Measurements from ENCODE around the gene PHACTR3. TPM values are rescaled to one million over a fixed set of nuclear protein-coding genes. Genes with fewer than 3 reads are reported as not detected.

Gene PHACTR3
- polyA plus RNA-seq, 1 donor (not counting 4 experiments of a cell fraction or from before 2014, with no cell fraction given), result 2.6 TPM

DNA sequence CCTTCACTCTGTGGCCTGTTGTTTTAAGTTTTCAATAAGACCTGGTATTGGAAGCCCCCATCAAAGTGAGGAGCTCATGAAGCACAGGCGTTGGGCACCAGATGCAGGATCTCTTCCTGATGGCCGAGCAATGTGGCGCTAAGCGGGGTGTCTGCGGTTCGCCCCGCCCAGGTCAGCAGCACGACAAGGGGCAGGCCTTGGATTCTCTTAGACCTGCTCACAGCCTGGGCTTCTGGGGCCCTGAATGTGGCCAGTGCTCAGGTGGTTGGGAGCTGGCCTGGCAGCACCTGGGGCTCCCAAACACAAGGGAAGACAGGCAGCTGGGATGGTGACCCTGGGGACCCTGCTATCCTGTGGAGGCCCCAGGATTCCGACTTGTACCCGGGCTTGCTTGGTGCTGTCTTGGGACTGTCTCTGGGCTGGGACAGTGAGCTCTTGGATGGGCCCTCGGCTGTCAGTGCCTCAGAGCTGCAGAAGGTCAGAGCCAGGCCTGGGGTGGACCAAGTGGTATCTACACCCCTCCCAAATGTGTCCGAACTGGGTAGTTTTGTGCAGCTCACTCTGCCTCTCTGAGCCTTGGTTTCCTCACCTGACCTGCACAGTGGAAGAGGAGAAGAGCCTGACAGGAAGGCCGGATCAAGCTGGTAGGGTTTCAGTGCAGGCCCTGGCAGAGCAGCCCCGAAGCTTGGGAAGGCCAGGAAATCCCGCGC, 69.1 kb downstream of the PHACTR3 start:
- Histone ChIP-seq H3K79me2 (ENCODE audit: control insufficient read depth, insufficient read depth, low read length) (no peaks in the 10 kb centered on the region), H3K36me3 (ENCODE audit: control insufficient read depth in 2 of 2, extremely low read depth in 1 of 2, insufficient read depth in 2 of 2, low read length in 2 of 2) (no peaks in the 10 kb centered on the region), H3K9ac (ENCODE audit: control insufficient read depth, extremely low read depth, insufficient read depth, low read length) (no peak overlapping the region), H3K4me2 (ENCODE audit: control insufficient read depth, extremely low read depth, insufficient read depth, low read depth, low read length) (no peak overlapping the region), H3K27me3 (ENCODE audit: control insufficient read depth, extremely low read depth, insufficient read depth, low read length) (peaks cover 12% of the 10 kb centered on the region), H3K4me1 (ENCODE audit: control insufficient read depth, extremely low read depth, insufficient read depth, low read length) (no peaks in the 10 kb centered on the region), H2AFZ (ENCODE audit: control insufficient read depth, low read length) (no peak overlapping the region), H3K4me3 (ENCODE audit: control insufficient read depth in 2 of 3, extremely low read depth in 1 of 3, insufficient read depth in 2 of 3, low read depth in 1 of 3, low read length in 3 of 3) (no peak overlapping the region), H4K20me1 (ENCODE audit: control insufficient read depth, extremely low read depth, insufficient read depth, low read length) (no peaks in the 10 kb centered on the region), H3K9me1 (ENCODE audit: control insufficient read depth, extremely low read depth, insufficient read depth, low read length) (no peaks in the 10 kb centered on the region), H3K9me3 (ENCODE audit: control insufficient read depth, low read depth, low read length) (no peaks in the 10 kb centered on the region), H3K27ac (ENCODE audit: control insufficient read depth, insufficient read depth, low read length) (no peak overlapping the region)
- no peak for DNase-seq (ENCODE audit: low read depth, low spot score)
- FAIRE-seq, result no peak
- TF ChIP-seq, protein P1, sequence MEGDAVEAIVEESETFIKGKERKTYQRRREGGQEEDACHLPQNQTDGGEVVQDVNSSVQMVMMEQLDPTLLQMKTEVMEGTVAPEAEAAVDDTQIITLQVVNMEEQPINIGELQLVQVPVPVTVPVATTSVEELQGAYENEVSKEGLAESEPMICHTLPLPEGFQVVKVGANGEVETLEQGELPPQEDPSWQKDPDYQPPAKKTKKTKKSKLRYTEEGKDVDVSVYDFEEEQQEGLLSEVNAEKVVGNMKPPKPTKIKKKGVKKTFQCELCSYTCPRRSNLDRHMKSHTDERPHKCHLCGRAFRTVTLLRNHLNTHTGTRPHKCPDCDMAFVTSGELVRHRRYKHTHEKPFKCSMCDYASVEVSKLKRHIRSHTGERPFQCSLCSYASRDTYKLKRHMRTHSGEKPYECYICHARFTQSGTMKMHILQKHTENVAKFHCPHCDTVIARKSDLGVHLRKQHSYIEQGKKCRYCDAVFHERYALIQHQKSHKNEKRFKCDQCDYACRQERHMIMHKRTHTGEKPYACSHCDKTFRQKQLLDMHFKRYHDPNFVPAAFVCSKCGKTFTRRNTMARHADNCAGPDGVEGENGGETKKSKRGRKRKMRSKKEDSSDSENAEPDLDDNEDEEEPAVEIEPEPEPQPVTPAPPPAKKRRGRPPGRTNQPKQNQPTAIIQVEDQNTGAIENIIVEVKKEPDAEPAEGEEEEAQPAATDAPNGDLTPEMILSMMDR (optimal IDR thresholded peaks at IDR 0.05 in 1 of 3, IDR thresholded peaks at IDR 0.05 in 1 of 3, conservative IDR thresholded peaks at IDR 0.05 in 1 of 3; ENCODE audit: extremely low read depth in 1 of 3, insufficient read depth in 2 of 3, low read length in 3 of 3), result no peak
- TF ChIP-seq EZH2 (IDR thresholded peaks at IDR 0.05; ENCODE audit: low read length), result no peak
- dilution Hi-C loops (cut with MboI; ENCODE audit: extremely low pct_ligation_motif_present, low sequenced_read_pairs), result no loop called here

DNA sequence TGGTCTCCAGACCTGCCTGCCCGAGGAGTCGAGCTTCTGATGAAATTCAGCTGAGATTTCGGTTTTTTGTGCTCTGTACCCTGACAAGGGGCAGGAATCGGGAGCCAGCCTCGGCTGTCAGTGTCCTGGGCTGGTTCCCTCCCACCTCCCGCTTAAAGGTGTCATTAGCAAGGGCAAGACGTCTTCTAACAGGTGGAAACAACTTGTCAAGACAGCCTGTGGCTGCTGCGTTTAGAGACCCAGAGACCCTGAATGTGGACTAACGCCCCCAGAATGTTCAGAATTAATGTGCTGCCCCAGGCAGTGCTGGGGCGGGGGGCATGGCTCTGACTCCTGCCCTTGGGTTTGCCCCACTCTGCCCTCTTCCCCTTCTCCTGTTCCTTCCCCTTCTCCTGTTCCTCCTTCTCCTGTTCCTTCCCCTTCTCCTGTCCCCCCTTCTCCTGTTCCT, 69.7 kb downstream of the PHACTR3 start:
- no peak for FAIRE-seq
- dilution Hi-C loops (cut with MboI; ENCODE audit: extremely low pct_ligation_motif_present, low sequenced_read_pairs), result no loop called here

More for the DNA sequence above, 69.7 kb downstream of the PHACTR3 start:
- no peak overlapping the region for H3K4me2 ChIP-seq (ENCODE audit: control insufficient read depth, extremely low read depth, insufficient read depth, low read depth, low read length)
- DNase-seq (ENCODE audit: low read depth, low spot score), result no peak
- no peak overlapping the region for H3K9ac ChIP-seq (ENCODE audit: control insufficient read depth, extremely low read depth, insufficient read depth, low read length)
- no peaks in the 10 kb centered on the region for H3K79me2 ChIP-seq (ENCODE audit: control insufficient read depth, insufficient read depth, low read length)
- H3K27ac ChIP-seq (ENCODE audit: control insufficient read depth, insufficient read depth, low read length), result no peak overlapping the region
- no peaks in the 10 kb centered on the region for H4K20me1 ChIP-seq (ENCODE audit: control insufficient read depth, extremely low read depth, insufficient read depth, low read length)
- TF ChIP-seq, protein P1 (optimal IDR thresholded peaks at IDR 0.05 in 1 of 3, IDR thresholded peaks at IDR 0.05 in 1 of 3, conservative IDR thresholded peaks at IDR 0.05 in 1 of 3; ENCODE audit: extremely low read depth in 1 of 3, insufficient read depth in 2 of 3, low read length in 3 of 3), result no peak
- no peak for TF ChIP-seq EZH2 (IDR thresholded peaks at IDR 0.05; ENCODE audit: low read length)
- H2AFZ ChIP-seq (ENCODE audit: control insufficient read depth, low read length), result no peak overlapping the region
- no peaks in the 10 kb centered on the region for H3K9me1 ChIP-seq (ENCODE audit: control insufficient read depth, extremely low read depth, insufficient read depth, low read length)
- H3K4me1 ChIP-seq (ENCODE audit: control insufficient read depth, extremely low read depth, insufficient read depth, low read length), result no peaks in the 10 kb centered on the region
- H3K4me3 ChIP-seq (ENCODE audit: control insufficient read depth in 2 of 3, extremely low read depth in 1 of 3, insufficient read depth in 2 of 3, low read depth in 1 of 3, low read length in 3 of 3), result no peak overlapping the region
- peaks cover 13% of the 10 kb centered on the region for H3K27me3 ChIP-seq (ENCODE audit: control insufficient read depth, extremely low read depth, insufficient read depth, low read length)
- H3K9me3 ChIP-seq (ENCODE audit: control insufficient read depth, low read depth, low read length), result no peaks in the 10 kb centered on the region
- H3K36me3 ChIP-seq (ENCODE audit: control insufficient read depth in 2 of 2, extremely low read depth in 1 of 2, insufficient read depth in 2 of 2, low read length in 2 of 2), result no peaks in the 10 kb centered on the region
